Measurements from ENCODE around the gene ZNF750.
A peak's percentile ranks its signal among the peaks of the same experiment; 100 is the strongest.

The ZNF750 gene

GRCh38 chr17:82839617-82840292, at the start of gene ZNF750:
Gene ZNF750, minus strand, starts transcription at chr17:82840022. Its CDS starts 7,568 bp downstream, at chr17:82832454.
- DNase-seq, result peak; percentile 10

- no peak for DNase-seq
Observed at GRCh38 chr17:82888583-82889495, 49.0 kb upstream of the ZNF750 start.

GRCh38 chr17:82887255-82888164, 47.7 kb upstream of the ZNF750 start:
- DNase-seq, result no peak

GRCh38 chr17:82884970-82885353, 45.1 kb upstream of the ZNF750 start:
- no peak for DNase-seq

- DNase-seq, result no peak
Observed at GRCh38 chr17:82884341-82884969, 44.6 kb upstream of the ZNF750 start.

GRCh38 chr17:82883419-82884031, 43.7 kb upstream of the ZNF750 start:
- DNase-seq, result no peak

GRCh38 chr17:82882715-82883418, 43.0 kb upstream of the ZNF750 start:
- DNase-seq, result no peak

GRCh38 chr17:82881900-82882714, 42.3 kb upstream of the ZNF750 start:
- no peak for DNase-seq

- DNase-seq, result no peak
Observed at GRCh38 chr17:82881324-82881823, 41.6 kb upstream of the ZNF750 start.

GRCh38 chr17:82880620-82881323, 41.0 kb upstream of the ZNF750 start:
- no peak for DNase-seq

GRCh38 chr17:82879241-82879640, 39.4 kb upstream of the ZNF750 start:
- no peak for DNase-seq

GRCh38 chr17:82878527-82878926, 38.7 kb upstream of the ZNF750 start:
- DNase-seq, result no peak

- no peak for DNase-seq
Observed at GRCh38 chr17:82876602-82877379, 37.0 kb upstream of the ZNF750 start.

GRCh38 chr17:82876149-82876548, 36.3 kb upstream of the ZNF750 start:
- no peak for DNase-seq

GRCh38 chr17:82875407-82875856, 35.6 kb upstream of the ZNF750 start:
- DNase-seq, result no peak

- DNase-seq, result no peak
Observed at GRCh38 chr17:82874011-82874835, 34.4 kb upstream of the ZNF750 start.

GRCh38 chr17:82873521-82873920, 33.7 kb upstream of the ZNF750 start:
- no peak for DNase-seq
